ENCODE measurements around the gene CCNYL1. TPM values are rescaled to one million over a fixed set of nuclear protein-coding genes. Genes with fewer than 3 reads are reported as not detected.

Gene CCNYL1
- polyA plus RNA-seq (2012; ENCODE audit: low read depth, missing spikeins), result 3.8 TPM

DNA sequence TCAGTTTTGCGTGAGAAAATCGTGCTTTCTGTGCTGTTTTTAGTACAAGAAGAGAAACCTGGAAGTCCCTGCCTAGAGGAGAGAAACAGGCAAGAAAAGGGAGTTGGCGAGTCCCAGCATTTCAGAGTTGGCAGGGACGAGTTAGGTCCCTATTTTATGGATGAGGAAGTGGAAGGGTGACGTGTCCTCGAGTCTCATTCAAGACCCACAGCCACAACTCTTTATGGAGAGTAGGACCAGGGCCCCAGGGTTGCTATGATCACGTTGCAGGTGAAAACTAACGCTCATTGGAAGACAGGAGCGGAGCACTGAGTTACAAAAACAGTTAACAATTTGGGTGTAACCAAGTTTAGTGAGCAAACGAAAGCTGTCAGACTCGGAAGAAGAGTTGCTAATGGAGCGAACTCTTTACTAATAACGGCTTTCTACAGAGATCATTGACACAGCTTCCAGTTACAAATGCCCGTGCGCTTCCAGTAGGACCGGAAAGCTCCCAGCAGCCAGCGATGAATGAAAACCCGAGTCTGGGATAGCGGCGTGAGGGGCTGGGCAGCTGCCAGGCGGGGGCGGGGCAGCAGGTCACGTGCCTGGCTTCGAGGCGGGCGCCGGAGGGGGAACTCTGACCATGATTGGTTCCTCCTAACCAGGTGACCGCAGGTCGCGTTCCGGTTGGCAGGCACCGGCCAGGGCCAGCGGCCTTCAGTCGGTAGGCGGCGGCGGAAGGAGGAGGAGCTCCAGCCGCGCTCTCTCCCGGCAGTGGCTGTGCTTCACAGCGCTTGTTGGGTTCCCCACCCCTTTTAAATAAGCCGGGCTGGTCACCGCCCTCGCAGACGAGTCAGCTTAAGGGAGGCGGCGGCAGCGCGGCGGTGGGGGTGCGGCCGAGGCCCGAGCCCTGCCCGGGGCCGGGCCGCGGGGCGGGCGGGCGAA, at the start of gene CCNYL1:
CCNYL1 (plus strand) TSS at position 827 of the 927 bp plus-strand sequence. CDS start 257 bp downstream, outside the sequence.
- TF ChIP-seq PAX5 (IDR thresholded peaks at IDR 0.05; ENCODE audit: insufficient read depth, low read length, severe bottlenecking) (no peak), SPI1 (IDR thresholded peaks at IDR 0.05; ENCODE audit: low read depth, low read length) (peak; percentile 80), POLR2AphosphoS5 (IDR thresholded peaks at IDR 0.05; ENCODE audit: low read depth, low read length) (peak; percentile 58), TAF1 (IDR thresholded peaks at IDR 0.05; ENCODE audit: low read depth, low read length) (peak; percentile 60; the same call in 1 of the 2 replicates), POLR2A (IDR thresholded peaks at IDR 0.05; ENCODE audit: low read depth, low read length) (peak; percentile 82)
- DNase-seq (ENCODE audit: insufficient read length, low spot score) (peak; percentile 97), FAIRE-seq (peak; percentile 99)

DNA sequence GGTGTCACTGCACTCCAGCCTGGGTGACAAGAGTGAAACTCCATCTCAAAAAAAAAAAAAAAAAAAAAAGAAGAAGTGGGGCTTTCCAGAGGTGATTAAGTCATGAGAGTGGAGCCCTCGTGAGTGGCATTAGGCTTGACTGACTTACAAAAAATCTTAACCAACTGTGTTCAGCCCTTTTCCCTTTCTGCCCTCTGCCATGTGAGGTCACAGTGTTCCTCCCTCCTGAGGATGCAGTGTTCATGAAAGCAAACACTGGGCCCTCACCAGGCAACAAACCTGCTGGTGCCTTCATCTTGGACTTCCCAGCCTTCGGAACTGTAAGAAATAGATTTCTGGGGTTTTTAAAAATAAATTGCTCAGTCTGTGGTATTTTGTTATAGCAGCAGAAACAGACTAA, 49.2 kb upstream of the CCNYL1 start:
- FAIRE-seq, result peak; percentile 92
- no peak for DNase-seq (ENCODE audit: insufficient read length, low spot score)
- TF ChIP-seq POU2F2 (IDR thresholded peaks at IDR 0.05; ENCODE audit: low read depth, low read length) (no peak), POLR2A (IDR thresholded peaks at IDR 0.05; ENCODE audit: low read depth, low read length) (peak; percentile 69; the same call in 1 of the 2 replicates), PAX5 (IDR thresholded peaks at IDR 0.05; ENCODE audit: insufficient read depth, low read length, severe bottlenecking) (no peak), TAF1 (IDR thresholded peaks at IDR 0.05; ENCODE audit: low read depth, low read length) (peak; percentile 55; the same call in 1 of the 2 replicates), SPI1 (IDR thresholded peaks at IDR 0.05; ENCODE audit: low read depth, low read length) (peak; percentile 85), POLR2AphosphoS5 (IDR thresholded peaks at IDR 0.05; ENCODE audit: low read depth, low read length) (0 out of 2 replicates have a peak, but pooled peaks have one; percentile 36)

GRCh38 chr2:207663870-207664545, 47.4 kb upstream of the CCNYL1 start:
- FAIRE-seq (peak; percentile 16), DNase-seq (ENCODE audit: insufficient read length, low spot score) (no peak)
- TF ChIP-seq SPI1 (IDR thresholded peaks at IDR 0.05; ENCODE audit: low read depth, low read length), result peak; percentile 54
- TF ChIP-seq POLR2A (IDR thresholded peaks at IDR 0.05; ENCODE audit: low read depth, low read length), result peak; percentile 57; the same call in 1 of the 2 replicates
- TF ChIP-seq PAX5 (IDR thresholded peaks at IDR 0.05; ENCODE audit: insufficient read depth, low read length, severe bottlenecking), result no peak

GRCh38 chr2:207670887-207671286, 40.6 kb upstream of the CCNYL1 start:
- no peak for FAIRE-seq
- TF ChIP-seq TAF1 (IDR thresholded peaks at IDR 0.05; ENCODE audit: low read depth, low read length) (no peak), POU2F2 (IDR thresholded peaks at IDR 0.05; ENCODE audit: low read depth, low read length) (no peak), SPI1 (IDR thresholded peaks at IDR 0.05; ENCODE audit: low read depth, low read length) (no peak), POLR2AphosphoS5 (IDR thresholded peaks at IDR 0.05; ENCODE audit: low read depth, low read length) (no peak), POLR2A (IDR thresholded peaks at IDR 0.05; ENCODE audit: low read depth, low read length) (no peak)
- no peak for DNase-seq (ENCODE audit: insufficient read length, low spot score)

DNA sequence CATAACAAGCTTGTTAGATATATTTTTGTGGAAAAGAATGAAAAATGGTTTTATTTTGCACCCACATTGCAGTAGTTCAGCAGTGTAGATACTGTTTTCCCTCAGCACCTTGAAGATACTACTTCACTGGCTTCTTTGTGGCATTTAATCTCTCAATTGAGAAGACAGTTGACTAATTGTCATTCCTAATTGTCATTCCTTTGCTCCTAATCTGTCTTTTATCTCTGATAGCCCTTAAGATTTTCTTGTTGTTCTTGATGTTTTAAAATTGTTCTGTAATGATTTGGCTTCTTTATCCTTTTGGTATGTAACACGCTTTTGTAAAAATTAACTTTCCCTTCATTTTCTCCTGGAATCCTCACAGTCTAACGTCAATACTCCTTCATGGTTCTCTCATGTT, 38.0 kb upstream of the CCNYL1 start:
- FAIRE-seq (no peak), DNase-seq (ENCODE audit: insufficient read length, low spot score) (no peak)
- TF ChIP-seq SPI1 (IDR thresholded peaks at IDR 0.05; ENCODE audit: low read depth, low read length) (no peak), TAF1 (IDR thresholded peaks at IDR 0.05; ENCODE audit: low read depth, low read length) (no peak), PAX5 (IDR thresholded peaks at IDR 0.05; ENCODE audit: insufficient read depth, low read length, severe bottlenecking) (no peak), POU2F2 (IDR thresholded peaks at IDR 0.05; ENCODE audit: low read depth, low read length) (no peak), POLR2AphosphoS5 (IDR thresholded peaks at IDR 0.05; ENCODE audit: low read depth, low read length) (no peak), POLR2A (IDR thresholded peaks at IDR 0.05; ENCODE audit: low read depth, low read length) (no peak)

DNA sequence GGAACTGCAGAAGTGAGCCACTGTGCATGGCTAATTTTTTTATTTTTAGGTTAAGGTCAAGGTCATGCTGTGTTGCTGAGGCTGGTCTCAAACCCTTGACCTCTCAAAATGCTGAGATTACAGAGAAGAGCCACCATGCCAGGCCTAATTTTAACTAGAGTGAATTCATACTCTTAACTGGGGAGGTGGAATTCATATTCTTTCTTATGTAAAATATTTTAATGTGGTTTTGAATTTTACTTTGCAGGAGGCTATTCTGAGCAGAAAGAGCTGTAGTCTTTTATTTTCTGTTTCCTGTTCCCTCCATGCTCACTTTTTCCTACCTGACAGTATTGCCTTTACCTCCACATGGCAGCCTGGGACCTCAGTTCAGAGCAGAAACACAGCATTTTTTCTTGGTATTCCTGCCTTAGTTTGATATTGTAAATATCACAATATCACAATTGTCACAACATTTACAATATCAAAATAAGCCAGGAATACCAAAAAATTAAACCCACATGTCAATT, 37.1 kb upstream of the CCNYL1 start:
- no peak for DNase-seq (ENCODE audit: insufficient read length, low spot score)
- TF ChIP-seq PAX5 (IDR thresholded peaks at IDR 0.05; ENCODE audit: insufficient read depth, low read length, severe bottlenecking) (no peak), TAF1 (IDR thresholded peaks at IDR 0.05; ENCODE audit: low read depth, low read length) (no peak), POLR2A (IDR thresholded peaks at IDR 0.05; ENCODE audit: low read depth, low read length) (no peak), SPI1 (IDR thresholded peaks at IDR 0.05; ENCODE audit: low read depth, low read length) (no peak), POU2F2 (IDR thresholded peaks at IDR 0.05; ENCODE audit: low read depth, low read length) (no peak), POLR2AphosphoS5 (IDR thresholded peaks at IDR 0.05; ENCODE audit: low read depth, low read length) (no peak)
- FAIRE-seq, result no peak

- FAIRE-seq, result no peak
Measured at GRCh38 chr2:207674826-207675225, 36.6 kb upstream of the CCNYL1 start.

GRCh38 chr2:207676827-207677354, 34.5 kb upstream of the CCNYL1 start:
- TF ChIP-seq POLR2A (IDR thresholded peaks at IDR 0.05; ENCODE audit: low read depth, low read length), result no peak
- no peak for TF ChIP-seq PAX5 (IDR thresholded peaks at IDR 0.05; ENCODE audit: insufficient read depth, low read length, severe bottlenecking)
- TF ChIP-seq POLR2AphosphoS5 (IDR thresholded peaks at IDR 0.05; ENCODE audit: low read depth, low read length), result no peak
- TF ChIP-seq POU2F2 (IDR thresholded peaks at IDR 0.05; ENCODE audit: low read depth, low read length), result no peak
- TF ChIP-seq SPI1 (IDR thresholded peaks at IDR 0.05; ENCODE audit: low read depth, low read length), result no peak
- no peak for TF ChIP-seq TAF1 (IDR thresholded peaks at IDR 0.05; ENCODE audit: low read depth, low read length)
- peak; percentile 43 for FAIRE-seq

More at GRCh38 chr2:207674826-207675225, 36.6 kb upstream of the CCNYL1 start:
- DNase-seq (ENCODE audit: insufficient read length, low spot score), result no peak
- TF ChIP-seq POU2F2 (IDR thresholded peaks at IDR 0.05; ENCODE audit: low read depth, low read length), result no peak
- no peak for TF ChIP-seq POLR2AphosphoS5 (IDR thresholded peaks at IDR 0.05; ENCODE audit: low read depth, low read length)
- no peak for TF ChIP-seq SPI1 (IDR thresholded peaks at IDR 0.05; ENCODE audit: low read depth, low read length)
- TF ChIP-seq PAX5 (IDR thresholded peaks at IDR 0.05; ENCODE audit: insufficient read depth, low read length, severe bottlenecking), result no peak
- no peak for TF ChIP-seq POLR2A (IDR thresholded peaks at IDR 0.05; ENCODE audit: low read depth, low read length)
- no peak for TF ChIP-seq TAF1 (IDR thresholded peaks at IDR 0.05; ENCODE audit: low read depth, low read length)

More at GRCh38 chr2:207676827-207677354, 34.5 kb upstream of the CCNYL1 start:
- DNase-seq (ENCODE audit: insufficient read length, low spot score), result no peak

All from GM12891 (cell line).